HG02588 (cell line): ENCODE results near the gene ZC3H14.
A peak's percentile ranks its signal among the peaks of the same experiment; 100 is the strongest.

Source experiments
- ATAC-seq: cut with Tn5 transposase; IDR thresholded peaks from one replicate; pipeline ENCODE4 v1.9.1; 2021; ENCODE audit warnings: mild to moderate bottlenecking, moderate library complexity; ENCODE audit not compliant: unreplicated experiment

The ZC3H14 gene

GRCh38 chr14:88551980-88552431 is 10.8 kb upstream of the ZC3H14 start:
- ATAC-seq, result no peak

GRCh38 chr14:88552876-88553275 is 10.0 kb upstream of the ZC3H14 start:
- no peak for ATAC-seq

- no peak for ATAC-seq
These were observed 8.9 kb upstream of the ZC3H14 start for GRCh38 chr14:88553886-88554456.

GRCh38 chr14:88554457-88555286 is 8.2 kb upstream of the ZC3H14 start, which contains the start of gene PTPN21:
Gene PTPN21, minus strand, starts transcription at chr14:88555007. Its CDS starts 4,590 bp downstream, at chr14:88550417.
- peak; percentile 49 for ATAC-seq

- ATAC-seq, result no peak
These were observed 6.3 kb upstream of the ZC3H14 start for GRCh38 chr14:88556581-88556980.

GRCh38 chr14:88559852-88560251 is 3.0 kb upstream of the ZC3H14 start:
- no peak for ATAC-seq

GRCh38 chr14:88562532-88562830 is 356 bp upstream of the ZC3H14 start:
- ATAC-seq, result no peak

GRCh38 chr14:88563845-88564244 is 1.0 kb downstream of the ZC3H14 start:
- ATAC-seq, result no peak

GRCh38 chr14:88565427-88565826 is 2.6 kb downstream of the ZC3H14 start:
- ATAC-seq, result no peak

GRCh38 chr14:88568196-88568595 is 5.4 kb downstream of the ZC3H14 start:
- no peak for ATAC-seq

- no peak for ATAC-seq
These were observed 9.3 kb downstream of the ZC3H14 start for GRCh38 chr14:88572117-88572516.

- ATAC-seq, result no peak
These were observed 13.4 kb downstream of the ZC3H14 start for GRCh38 chr14:88576222-88576621.

- ATAC-seq, result no peak
These were observed 21.6 kb downstream of the ZC3H14 start for GRCh38 chr14:88584451-88584850.

GRCh38 chr14:88588081-88588480 is 25.2 kb downstream of the ZC3H14 start:
- ATAC-seq, result no peak

GRCh38 chr14:88590173-88590572 is 27.3 kb downstream of the ZC3H14 start:
- ATAC-seq, result no peak

GRCh38 chr14:88592031-88592430 is 29.2 kb downstream of the ZC3H14 start:
- ATAC-seq, result no peak

- no peak for ATAC-seq
These were observed 34.2 kb downstream of the ZC3H14 start for GRCh38 chr14:88597038-88597437.

- no peak for ATAC-seq
These were observed 34.8 kb downstream of the ZC3H14 start for GRCh38 chr14:88597601-88598000.

- no peak for ATAC-seq
These were observed 35.3 kb downstream of the ZC3H14 start for GRCh38 chr14:88598097-88598675.

- peak; percentile 25 for ATAC-seq
These were observed 36.5 kb downstream of the ZC3H14 start for GRCh38 chr14:88599326-88599725.

GRCh38 chr14:88599761-88600439 is 37.1 kb downstream of the ZC3H14 start:
- ATAC-seq, result peak; percentile 92

- no peak for ATAC-seq
These were observed 41.4 kb downstream of the ZC3H14 start for GRCh38 chr14:88604212-88604611.
